Measurements from ENCODE around the gene TESK1. TPM values are rescaled to one million over a fixed set of nuclear protein-coding genes. Genes with fewer than 3 reads are reported as not detected.
"Not testable (repeated sequence)": the region's sequence is repeated elsewhere in the genome, so short reads cannot be mapped to it uniquely, and the experiment has no call there.

The TESK1 gene
- total RNA-seq, 1 donor from 2014 or later = 28.7 TPM

GRCh38 chr9:35579130-35579529 lies 25.9 kb upstream of the TESK1 start:
- DNase-seq = no peak
- Mint-ChIP-seq H3K27me3 (ENCODE audit: unreplicated experiment) (peaks cover 4% of the 10 kb centered on the region), H3K4me1 (ENCODE audit: low read depth, unreplicated experiment) (no peaks in the 10 kb centered on the region), H3K27ac (ENCODE audit: unreplicated experiment) (no peak overlapping the region), H3K36me3 (ENCODE audit: unreplicated experiment) (peaks cover 25% of the 10 kb centered on the region), H3K9me3 (ENCODE audit: unreplicated experiment) (peaks cover 5% of the 10 kb centered on the region), H3K4me3 (ENCODE audit: unreplicated experiment) (no peak overlapping the region)
- TF ChIP-seq CTCF (IDR thresholded peaks at IDR 0.05; ENCODE audit: partially characterized antibody, unreplicated experiment) = no peak

- not testable (repeated sequence) for H3K9me3 Mint-ChIP-seq (ENCODE audit: unreplicated experiment); H3K27me3 Mint-ChIP-seq (ENCODE audit: unreplicated experiment); H3K27ac Mint-ChIP-seq (ENCODE audit: unreplicated experiment); DNase-seq; H3K4me1 Mint-ChIP-seq (ENCODE audit: low read depth, unreplicated experiment); H3K4me3 Mint-ChIP-seq (ENCODE audit: unreplicated experiment)
- H3K36me3 Mint-ChIP-seq (ENCODE audit: unreplicated experiment) = peaks cover 25% of the 10 kb centered on the region
These were observed 25.3 kb upstream of the TESK1 start for GRCh38 chr9:35579659-35580227.

GRCh38 chr9:35583521-35583920 lies 21.5 kb upstream of the TESK1 start:
- not testable (repeated sequence) for H3K9me3 Mint-ChIP-seq (ENCODE audit: unreplicated experiment); H3K27ac Mint-ChIP-seq (ENCODE audit: unreplicated experiment); H3K4me3 Mint-ChIP-seq (ENCODE audit: unreplicated experiment); H3K27me3 Mint-ChIP-seq (ENCODE audit: unreplicated experiment); H3K4me1 Mint-ChIP-seq (ENCODE audit: low read depth, unreplicated experiment); DNase-seq
- peaks cover 25% of the 10 kb centered on the region for H3K36me3 Mint-ChIP-seq (ENCODE audit: unreplicated experiment)

- not testable (repeated sequence) for H3K9me3 Mint-ChIP-seq (ENCODE audit: unreplicated experiment); H3K4me3 Mint-ChIP-seq (ENCODE audit: unreplicated experiment); H3K27ac Mint-ChIP-seq (ENCODE audit: unreplicated experiment); H3K4me1 Mint-ChIP-seq (ENCODE audit: low read depth, unreplicated experiment); DNase-seq; H3K27me3 Mint-ChIP-seq (ENCODE audit: unreplicated experiment)
- H3K36me3 Mint-ChIP-seq (ENCODE audit: unreplicated experiment) = peaks cover 21% of the 10 kb centered on the region
These were observed 20.4 kb upstream of the TESK1 start for GRCh38 chr9:35584681-35585080.

- not testable (repeated sequence) for H3K4me1 Mint-ChIP-seq (ENCODE audit: low read depth, unreplicated experiment); H3K27ac Mint-ChIP-seq (ENCODE audit: unreplicated experiment); DNase-seq; H3K9me3 Mint-ChIP-seq (ENCODE audit: unreplicated experiment); H3K4me3 Mint-ChIP-seq (ENCODE audit: unreplicated experiment); H3K27me3 Mint-ChIP-seq (ENCODE audit: unreplicated experiment)
- peaks cover 18% of the 10 kb centered on the region for H3K36me3 Mint-ChIP-seq (ENCODE audit: unreplicated experiment)
These were observed 16.6 kb upstream of the TESK1 start for GRCh38 chr9:35588506-35588905.

- no peak for TF ChIP-seq CTCF (IDR thresholded peaks at IDR 0.05; ENCODE audit: partially characterized antibody, unreplicated experiment)
- Mint-ChIP-seq H3K4me3 (ENCODE audit: unreplicated experiment) (no peak overlapping the region), H3K4me1 (ENCODE audit: low read depth, unreplicated experiment) (no peaks in the 10 kb centered on the region), H3K9me3 (ENCODE audit: unreplicated experiment) (peaks cover 11% of the 10 kb centered on the region), H3K36me3 (ENCODE audit: unreplicated experiment) (peaks cover 25% of the 10 kb centered on the region), H3K27me3 (ENCODE audit: unreplicated experiment) (no peaks in the 10 kb centered on the region), H3K27ac (ENCODE audit: unreplicated experiment) (no peak overlapping the region)
- no peak for DNase-seq
These were observed 11.5 kb upstream of the TESK1 start for GRCh38 chr9:35593581-35593980.

GRCh38 chr9:35594471-35594870 lies 10.6 kb upstream of the TESK1 start:
- H3K27me3 Mint-ChIP-seq (ENCODE audit: unreplicated experiment) = no peaks in the 10 kb centered on the region
- no peak for DNase-seq
- H3K36me3 Mint-ChIP-seq (ENCODE audit: unreplicated experiment) = peaks cover 25% of the 10 kb centered on the region
- TF ChIP-seq CTCF (IDR thresholded peaks at IDR 0.05; ENCODE audit: partially characterized antibody, unreplicated experiment) = no peak
- H3K27ac Mint-ChIP-seq (ENCODE audit: unreplicated experiment) = no peak overlapping the region
- no peaks in the 10 kb centered on the region for H3K4me1 Mint-ChIP-seq (ENCODE audit: low read depth, unreplicated experiment)
- peaks cover 11% of the 10 kb centered on the region for H3K9me3 Mint-ChIP-seq (ENCODE audit: unreplicated experiment)
- no peak overlapping the region for H3K4me3 Mint-ChIP-seq (ENCODE audit: unreplicated experiment)

GRCh38 chr9:35596907-35597306 lies 8.2 kb upstream of the TESK1 start:
- H3K36me3 Mint-ChIP-seq (ENCODE audit: unreplicated experiment) = peaks cover 20% of the 10 kb centered on the region
- not testable (repeated sequence) for H3K27ac Mint-ChIP-seq (ENCODE audit: unreplicated experiment); DNase-seq; H3K27me3 Mint-ChIP-seq (ENCODE audit: unreplicated experiment); H3K4me3 Mint-ChIP-seq (ENCODE audit: unreplicated experiment); H3K4me1 Mint-ChIP-seq (ENCODE audit: low read depth, unreplicated experiment); H3K9me3 Mint-ChIP-seq (ENCODE audit: unreplicated experiment)

Measured in glutamatergic neuron (in vitro differentiated cells).